Endothelial cell of umbilical vein (primary cell): ENCODE results near the gene LSMEM2. TPM values are rescaled to one million over a fixed set of nuclear protein-coding genes. Genes with fewer than 3 reads are reported as not detected.
A peak's percentile ranks its signal among the peaks of the same experiment; 100 is the strongest.

ENCODE experiments used
- BruUV-seq: library from RNA; stranded (reverse); fragments of 400-500 nt; replicated peaks from 2 replicates; lab custom pipeline; 2021; lab: Mats Ljungman, UMichigan
- CTCF ChIA-PET: fragments of 300-600, 350-600 bp; sonication (Branson Sonifier 250); formaldehyde crosslinking; loops from one replicate; lab custom pipeline; 2021; ENCODE audit warnings: antibody characterized with exemption, inconsistent platforms; lab: Charles Lee
- POLR2A ChIA-PET: fragments of 300-600, 350-600 bp; sonication (Branson Sonifier 250); formaldehyde crosslinking; loops from one replicate; lab custom pipeline; 2021; ENCODE audit warnings: antibody characterized with exemption, inconsistent platforms; lab: Charles Lee
- DNase-seq: peaks from one replicate; pipeline ENCODE4 v3.0.0-alpha.2; 2011; ENCODE audit warnings: low read depth, low spot score
- FAIRE-seq: peaks from 2 replicates; lab custom pipeline; 2011; peaks lifted over from hg19 to GRCh38; lab: Jason Lieb, UNC
- H2AFZ ChIP-seq: 2 replicates; pipeline ENCODE4 v1.6.0; 2012; ENCODE audit warnings: low read depth, low read length, control low read depth, inconsistent platforms
- H3K27ac ChIP-seq: 2 replicates; pipeline ENCODE4 v1.5.1; 2011; ENCODE audit warnings: low read depth, mild to moderate bottlenecking, control low read depth, low read length, moderate library complexity; ENCODE audit not compliant: insufficient read depth
- H3K27me3 ChIP-seq, 2 experiments: 2 replicates each; pipeline versions ENCODE4 v1.6.0 to v1.6.1; 2011; ENCODE audit warnings: low read length in 2 of 2, mixed read lengths in 1 of 2; ENCODE audit not compliant: control insufficient read depth in 2 of 2, insufficient read depth in 2 of 2
- H3K36me3 ChIP-seq, 2 experiments: 2 replicates in 1 of 2; 3 replicates in 1 of 2; pipeline ENCODE4 v1.5.1; 2011; ENCODE audit warnings: low read length in 2 of 2, mild to moderate bottlenecking in 1 of 2, moderate library complexity in 1 of 2; ENCODE audit not compliant: control insufficient read depth in 2 of 2, insufficient read depth in 2 of 2; ENCODE audit errors: extremely low read depth in 1 of 2
- H3K4me1 ChIP-seq: 3 replicates; pipeline ENCODE4 v1.5.1; 2011; ENCODE audit warnings: mild to moderate bottlenecking, low read length; ENCODE audit not compliant: control insufficient read depth, insufficient read depth; ENCODE audit errors: extremely low read depth
- H3K4me2 ChIP-seq: 2 replicates; pipeline ENCODE4 v1.6.1; 2011; ENCODE audit warnings: low read length, control low read depth, mixed read lengths; ENCODE audit not compliant: insufficient read depth
- H3K4me3 ChIP-seq, 3 experiments: fragments of 200-600 bp in 1 of 3; sonication (generic), shearing (Covaris generic) in 1 of 3; replicated peaks in 1 of 3; 2 replicates each; pipeline ENCODE4 v1.5.1; 2011 to 2016; ENCODE audit warnings: control low read depth in 3 of 3, low read length in 3 of 3, mild to moderate bottlenecking in 2 of 3, inconsistent platforms in 1 of 3, low read depth in 1 of 3, moderate library complexity in 1 of 3; ENCODE audit not compliant: insufficient read depth in 1 of 3
- H3K79me2 ChIP-seq: 2 replicates; pipeline ENCODE4 v1.6.0; 2012; ENCODE audit warnings: low read length, inconsistent platforms; ENCODE audit not compliant: control insufficient read depth, insufficient read depth
- H3K9ac ChIP-seq: replicated peaks from 2 replicates; pipeline ENCODE3; 2011; ENCODE audit warnings: low read length, control low read depth; ENCODE audit not compliant: insufficient read depth; ENCODE audit errors: extremely low read depth
- H3K9me1 ChIP-seq: replicated peaks from 3 replicates; pipeline ENCODE4 v1.6.0; 2011; ENCODE audit warnings: mild to moderate bottlenecking, low read length; ENCODE audit not compliant: control insufficient read depth, insufficient read depth; ENCODE audit errors: extremely low read depth
- H3K9me3 ChIP-seq: replicated peaks from 2 replicates; pipeline ENCODE4 v1.5.1; 2012; ENCODE audit warnings: low read length, inconsistent platforms; ENCODE audit not compliant: control insufficient read depth, insufficient read depth
- H4K20me1 ChIP-seq: replicated peaks from 2 replicates; pipeline ENCODE3; 2011; ENCODE audit warnings: mild to moderate bottlenecking, low read length; ENCODE audit not compliant: control insufficient read depth, insufficient read depth; ENCODE audit errors: extremely low read depth
- CTCF ChIP-seq, 2 donors: IDR thresholded peaks; 1 replicate in 1 of 2; 2 replicates in 1 of 2; pipeline ENCODE4 v1.5.1; 2011; ENCODE audit warnings: low read length in 2 of 2, mild to moderate bottlenecking in 2 of 2, moderate library complexity in 2 of 2, control low read depth in 1 of 2, inconsistent platforms in 1 of 2, low read depth in 1 of 2; ENCODE audit not compliant: insufficient read depth in 1 of 2; ENCODE audit errors: extremely low read depth in 1 of 2
- EZH2 ChIP-seq: IDR thresholded peaks from 2 replicates; pipeline ENCODE4 v1.6.1; 2012; ENCODE audit warnings: borderline replicate concordance, low read depth, mild to moderate bottlenecking, moderate library complexity, low read length, inconsistent platforms; ENCODE audit not compliant: severe bottlenecking
- FOS ChIP-seq: IDR thresholded peaks from 2 replicates; pipeline ENCODE4 v1.6.1; 2011; ENCODE audit warnings: mild to moderate bottlenecking, low read length, moderate library complexity, borderline replicate concordance; ENCODE audit not compliant: insufficient read depth
- GATA2 ChIP-seq: IDR thresholded peaks from 2 replicates; pipeline ENCODE4 v1.7.0; 2011; ENCODE audit warnings: low read depth, mild to moderate bottlenecking, moderate library complexity, mixed read lengths, low read length; ENCODE audit not compliant: insufficient read length, insufficient read depth
- JUN ChIP-seq: IDR thresholded peaks from 2 replicates; pipeline ENCODE4 v1.6.1; 2011; ENCODE audit warnings: borderline replicate concordance, low read depth; ENCODE audit not compliant: insufficient read length, insufficient read depth
- MAX ChIP-seq: IDR thresholded peaks from 2 replicates; pipeline ENCODE4 v1.6.1; 2011; ENCODE audit not compliant: insufficient read depth, insufficient read length
- MYC ChIP-seq: IDR thresholded peaks from one replicate; pipeline ENCODE4 v1.6.1; 2011; ENCODE audit warnings: mild to moderate bottlenecking, low read depth, low read length
- POLR2A ChIP-seq: IDR thresholded peaks from 2 replicates; pipeline ENCODE4 v1.6.1; 2012; ENCODE audit warnings: low read depth, mild to moderate bottlenecking, control low read depth, low read length
- POLR2AphosphoS5 ChIP-seq: IDR thresholded peaks from 2 replicates; pipeline ENCODE4 v1.6.1; 2012; ENCODE audit warnings: low read depth, mild to moderate bottlenecking, control low read depth, low read length, moderate library complexity; ENCODE audit not compliant: insufficient read depth
- dilution Hi-C: fragments of 300-500 bp; cut with MboI; formaldehyde crosslinking; loops from one replicate; pipeline ENCODE4 v1.15.0; 2019; ENCODE audit warnings: low sequenced_read_pairs; ENCODE audit not compliant: extremely low pct_ligation_motif_present
- intact Hi-C: fragments of 100-400 bp; cut with micrococcal nuclease; formaldehyde crosslinking; loops from one replicate; pipeline ENCODE4 v1.10.0; 2022
- polyA plus RNA-seq, 4 experiments: library from polyadenylated mRNA; depleted of rRNA in 3 of 4; stranded (reverse) in 3 of 4; unstranded in 1 of 4; fragments of >200 nt; gene quantifications; 2 replicates each; pipeline versions ENCODE4 v1.2.1 to v1.2.3, GENCODE V29; 2011 to 2012; ENCODE audit warnings: missing spikeins in 1 of 4
- total RNA-seq: library from RNA; stranded (reverse); gene quantifications from 2 replicates; pipeline ENCODE4 v1.2.3, GENCODE V29; 2021

Gene LSMEM2
- total and polyA plus RNA-seq, 2 donors (not counting 3 experiments of a cell fraction or from before 2014, with no cell fraction given): not detected

GRCh38 chr3:50241163-50241562 is 37.7 kb upstream of the LSMEM2 start:
- Histone ChIP-seq H3K27me3 (no peaks in the 10 kb centered on the region), H3K9me1 (no peaks in the 10 kb centered on the region), H3K4me1 (peaks cover 76% of the 10 kb centered on the region), H3K27ac (peak overlapping the region; percentile 97), H4K20me1 (no peaks in the 10 kb centered on the region), H3K9ac (no peak overlapping the region), H3K9me3 (no peaks in the 10 kb centered on the region), H2AFZ (no peak overlapping the region), H3K36me3 (peaks cover 2 to 19% of the 10 kb centered on the region in 2 experiments), H3K4me2 (no peak overlapping the region), H3K79me2 (peaks cover 92% of the 10 kb centered on the region), H3K4me3 (no peak overlapping the region)
- CTCF ChIA-PET: interaction anchor here (1.4 to 5.6 kb wide), 2 partner anchors 13 to 19 kb away, joined by 4 to 54 read pairs; no protein-coding TSS in a partner anchor
- intact Hi-C loops (no loop called here), dilution Hi-C loops (loop anchor here (5.0 kb wide), 1 partner anchor 59 kb away; no protein-coding TSS in a partner anchor)
- POLR2A ChIA-PET: interaction anchor here (0.6 kb wide), 1 partner anchor 311 kb away, joined by 3 read pairs; no protein-coding TSS in a partner anchor
- TF ChIP-seq JUN (no peak), POLR2A (no peak), POLR2AphosphoS5 (no peak), EZH2 (no peak), FOS (no peak), MAX (no peak), MYC (no peak), CTCF (IDR thresholded peaks at IDR 0.05; ENCODE audit: extremely low read depth in 1 of 2, insufficient read depth in 1 of 2, low read depth in 1 of 2, low read length in 2 of 2) (no peak), GATA2 (no peak)
- no peak for DNase-seq
- no TSS peak for BruUV-seq
- FAIRE-seq: peak; percentile 15
